ENCODE data around the gene HIPK1. TPM values are rescaled to one million over a fixed set of nuclear protein-coding genes. Genes with fewer than 3 reads are reported as not detected.

The HIPK1 gene
- total RNA-seq, 1 donor from 2014 or later = 78.3 TPM

- intact Hi-C loops (cut with micrococcal nuclease) = no loop called here
Observed at GRCh38 chr1:113913312-113913668, 15.8 kb upstream of the HIPK1 start.

GRCh38 chr1:113913887-113914664 lies 15.0 kb upstream of the HIPK1 start:
- intact Hi-C loops (cut with micrococcal nuclease) = no loop called here

- intact Hi-C loops (cut with micrococcal nuclease) = no loop called here
Observed at GRCh38 chr1:113916974-113917373, 12.2 kb upstream of the HIPK1 start.

GRCh38 chr1:113917400-113918082 lies 11.6 kb upstream of the HIPK1 start:
- intact Hi-C loops (cut with micrococcal nuclease) = no loop called here

- intact Hi-C loops (cut with micrococcal nuclease) = no loop called here
Observed at GRCh38 chr1:113918243-113918642, 10.9 kb upstream of the HIPK1 start.

- intact Hi-C loops (cut with micrococcal nuclease) = no loop called here
Observed at GRCh38 chr1:113922957-113923356, 6.2 kb upstream of the HIPK1 start.

- intact Hi-C loops (cut with micrococcal nuclease) = no loop called here
Observed at GRCh38 chr1:113924473-113924872, 4.7 kb upstream of the HIPK1 start.

- intact Hi-C loops (cut with micrococcal nuclease) = loop anchor here (2.0 to 5.0 kb wide), 2 partner anchors 971 to 1214 kb away; partner anchors contain the start of genes PPM1J and SLC16A1
Observed at GRCh38 chr1:113928187-113928930, 765 bp upstream of the HIPK1 start.

GRCh38 chr1:113929750-113930498 lies 800 bp downstream of the HIPK1 start:
- intact Hi-C loops (cut with micrococcal nuclease) = loop anchor here (1.0 to 10.0 kb wide), 9 partner anchors 10 to 1215 kb away; partner anchors contain the start of genes DCLRE1B, NRAS, PPM1J and PTPN22

GRCh38 chr1:113930499-113931161 lies 1.5 kb downstream of the HIPK1 start:
- intact Hi-C loops (cut with micrococcal nuclease) = loop anchor here (1.0 to 10.0 kb wide), 5 partner anchors 10 to 784 kb away; partner anchors contain the start of genes NRAS and PTPN22

- intact Hi-C loops (cut with micrococcal nuclease) = loop anchor here (1.0 to 10.0 kb wide), 3 partner anchors 15 to 783 kb away; partner anchors contain the start of gene NRAS
Observed at GRCh38 chr1:113931451-113931851, 2.3 kb downstream of the HIPK1 start.

- intact Hi-C loops (cut with micrococcal nuclease) = loop anchor here (10.0 kb wide), 1 partner anchor 781 kb away; the partner anchor contains the start of gene NRAS
Observed at GRCh38 chr1:113934006-113934405, 4.9 kb downstream of the HIPK1 start.

GRCh38 chr1:113934511-113935055 lies 5.5 kb downstream of the HIPK1 start:
- intact Hi-C loops (cut with micrococcal nuclease) = loop anchor here (10.0 kb wide), 1 partner anchor 780 kb away; the partner anchor contains the start of gene NRAS

- intact Hi-C loops (cut with micrococcal nuclease) = loop anchor here (10.0 kb wide), 1 partner anchor 780 kb away; the partner anchor contains the start of gene NRAS
Observed at GRCh38 chr1:113935176-113935575, 6.1 kb downstream of the HIPK1 start.

- intact Hi-C loops (cut with micrococcal nuclease) = loop anchor here (10.0 kb wide), 1 partner anchor 779 kb away; the partner anchor contains the start of gene NRAS
Observed at GRCh38 chr1:113935970-113936369, 6.8 kb downstream of the HIPK1 start.

- intact Hi-C loops (cut with micrococcal nuclease) = loop anchor here (10.0 kb wide), 1 partner anchor 778 kb away; the partner anchor contains the start of gene NRAS
Observed at GRCh38 chr1:113937146-113937545, 8.0 kb downstream of the HIPK1 start.

GRCh38 chr1:113938192-113938591 lies 9.1 kb downstream of the HIPK1 start:
- intact Hi-C loops (cut with micrococcal nuclease) = loop anchor here (10.0 kb wide), 1 partner anchor 777 kb away; the partner anchor contains the start of gene NRAS

GRCh38 chr1:113940365-113941244 lies 11.5 kb downstream of the HIPK1 start:
- intact Hi-C loops (cut with micrococcal nuclease) = loop anchor here (1.0 kb wide), 1 partner anchor 10 kb away; no protein-coding TSS in a partner anchor

GRCh38 chr1:113941245-113941559 lies 12.1 kb downstream of the HIPK1 start:
- intact Hi-C loops (cut with micrococcal nuclease) = no loop called here

Measured in T-helper 2 cell treated with Interferon-gamma antibody and Interleukin-4, amounts not matched to agents 100 ng/mL and 5 ng/mL, for 36 hours (primary cell).